Fibroblast of gingiva (primary cell): ENCODE measurements around the gene BMP8B.
"Not testable (repeated sequence)": the region's sequence is repeated elsewhere in the genome, so short reads cannot be mapped to it uniquely, and the experiment has no call there.

Source experiments
- DNase-seq: peaks from one replicate; pipeline ENCODE4 v3.0.0-alpha.2; 2011; ENCODE audit warnings: low read depth

BMP8B gene

GRCh38 chr1:39777896-39778295 lies 10.8 kb downstream of the BMP8B start:
- not testable (repeated sequence) for DNase-seq

DNA sequence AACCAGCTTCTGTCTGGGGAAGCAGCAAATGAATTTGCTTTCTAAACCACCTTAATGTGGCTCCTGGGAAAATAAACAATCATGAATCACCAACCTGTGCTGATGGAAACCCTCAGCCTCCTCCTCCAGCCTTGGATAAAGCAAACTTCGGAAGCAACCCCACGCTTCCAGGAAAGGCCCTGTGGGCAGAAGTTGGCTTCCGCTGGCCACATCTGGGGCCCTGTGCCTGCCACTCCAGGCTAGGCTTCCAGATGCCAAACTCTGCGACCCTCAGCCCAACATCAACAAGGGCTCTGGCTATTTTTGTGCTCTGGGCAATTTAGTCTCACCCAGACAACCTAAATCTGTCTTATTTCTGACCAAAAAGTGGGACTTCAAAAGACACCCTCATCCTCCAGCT lies 11.4 kb downstream of the BMP8B start:
- no peak for DNase-seq

DNA sequence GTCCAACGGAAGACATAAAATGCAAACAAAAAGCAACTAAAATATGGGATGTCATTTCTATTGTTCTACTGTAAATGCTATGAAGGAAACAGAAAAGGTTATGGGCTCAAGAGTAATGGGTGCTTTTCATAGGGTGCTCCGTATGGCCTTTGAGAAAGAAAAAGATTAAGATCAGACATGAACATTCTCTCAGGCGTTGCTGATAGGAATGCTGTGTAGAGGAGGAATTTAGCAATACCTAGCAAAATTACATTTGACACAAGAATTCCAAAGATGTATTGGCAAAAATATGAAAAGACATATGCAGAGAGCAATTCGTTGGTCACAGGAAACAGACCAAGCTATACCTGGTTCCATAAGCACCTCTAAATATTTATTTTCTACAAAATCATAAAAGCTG lies 11.8 kb downstream of the BMP8B start:
- DNase-seq, result no peak

GRCh38 chr1:39776400-39776713 lies 12.3 kb downstream of the BMP8B start:
- no peak for DNase-seq

GRCh38 chr1:39775676-39776399 lies 12.8 kb downstream of the BMP8B start:
- not testable (repeated sequence) for DNase-seq

DNA sequence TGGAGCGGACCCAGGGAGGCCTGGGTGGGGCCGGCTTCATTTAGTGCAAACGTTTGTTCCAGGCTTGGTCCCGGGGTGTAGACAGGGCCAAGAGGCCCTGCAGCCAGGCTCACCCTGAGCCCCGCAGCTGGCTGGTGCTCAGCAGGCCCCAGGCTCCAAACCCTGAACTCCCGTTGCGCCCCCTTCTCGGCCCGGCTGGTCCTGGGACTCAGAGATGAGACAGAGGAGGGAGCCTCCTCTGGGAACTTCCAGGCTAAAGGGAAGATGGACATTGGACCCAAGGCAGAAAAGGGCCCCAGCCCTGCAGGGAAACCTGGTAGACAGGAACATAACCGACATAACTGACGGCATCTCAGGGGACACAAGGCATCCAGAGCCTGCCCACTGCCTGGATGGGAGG lies 13.5 kb downstream of the BMP8B start:
- not testable (repeated sequence) for DNase-seq

- not testable (repeated sequence) for DNase-seq
Measured at GRCh38 chr1:39773369-39773979, 15.2 kb downstream of the BMP8B start.

- not testable (repeated sequence) for DNase-seq
Measured at GRCh38 chr1:39771022-39771532, 17.6 kb downstream of the BMP8B start, which contains the start of gene OXCT2. OXCT2 (minus strand) TSS chr1:39771348; CDS start chr1:39771255, 93 bp downstream.

- DNase-seq, result peak; percentile 13
Measured at GRCh38 chr1:39770100-39771021, 18.3 kb downstream of the BMP8B start.

GRCh38 chr1:39769502-39769901 lies 19.2 kb downstream of the BMP8B start:
- not testable (repeated sequence) for DNase-seq

DNA sequence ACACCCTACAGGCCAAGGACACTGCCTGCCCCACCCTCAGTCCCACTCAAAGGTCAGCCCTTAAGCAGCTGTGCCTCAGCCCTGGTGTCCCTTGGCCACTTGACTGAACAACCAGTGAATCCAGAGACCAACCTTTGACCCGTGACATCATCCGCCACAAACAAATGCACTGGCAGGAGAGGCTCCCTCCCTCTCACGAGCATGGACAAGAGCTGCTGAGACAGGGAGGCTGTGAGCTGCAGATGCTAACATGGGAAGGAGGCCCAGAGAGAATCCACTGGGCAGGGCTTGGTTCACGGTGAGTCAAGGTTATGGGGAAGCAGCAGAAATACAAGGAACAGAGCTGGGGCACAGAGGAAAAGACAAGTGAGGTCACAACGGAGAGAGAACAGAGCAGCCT lies 22.2 kb downstream of the BMP8B start:
- not testable (repeated sequence) for DNase-seq

- DNase-seq, result not testable (repeated sequence)
Measured at GRCh38 chr1:39764512-39764911, 24.2 kb downstream of the BMP8B start.

GRCh38 chr1:39763619-39764374 lies 24.9 kb downstream of the BMP8B start:
- not testable (repeated sequence) for DNase-seq

GRCh38 chr1:39762550-39763540 lies 25.8 kb downstream of the BMP8B start:
- DNase-seq, result no peak

GRCh38 chr1:39761557-39762260 lies 27.0 kb downstream of the BMP8B start:
- DNase-seq, result no peak

GRCh38 chr1:39761016-39761415 lies 27.6 kb downstream of the BMP8B start:
- DNase-seq, result no peak

DNA sequence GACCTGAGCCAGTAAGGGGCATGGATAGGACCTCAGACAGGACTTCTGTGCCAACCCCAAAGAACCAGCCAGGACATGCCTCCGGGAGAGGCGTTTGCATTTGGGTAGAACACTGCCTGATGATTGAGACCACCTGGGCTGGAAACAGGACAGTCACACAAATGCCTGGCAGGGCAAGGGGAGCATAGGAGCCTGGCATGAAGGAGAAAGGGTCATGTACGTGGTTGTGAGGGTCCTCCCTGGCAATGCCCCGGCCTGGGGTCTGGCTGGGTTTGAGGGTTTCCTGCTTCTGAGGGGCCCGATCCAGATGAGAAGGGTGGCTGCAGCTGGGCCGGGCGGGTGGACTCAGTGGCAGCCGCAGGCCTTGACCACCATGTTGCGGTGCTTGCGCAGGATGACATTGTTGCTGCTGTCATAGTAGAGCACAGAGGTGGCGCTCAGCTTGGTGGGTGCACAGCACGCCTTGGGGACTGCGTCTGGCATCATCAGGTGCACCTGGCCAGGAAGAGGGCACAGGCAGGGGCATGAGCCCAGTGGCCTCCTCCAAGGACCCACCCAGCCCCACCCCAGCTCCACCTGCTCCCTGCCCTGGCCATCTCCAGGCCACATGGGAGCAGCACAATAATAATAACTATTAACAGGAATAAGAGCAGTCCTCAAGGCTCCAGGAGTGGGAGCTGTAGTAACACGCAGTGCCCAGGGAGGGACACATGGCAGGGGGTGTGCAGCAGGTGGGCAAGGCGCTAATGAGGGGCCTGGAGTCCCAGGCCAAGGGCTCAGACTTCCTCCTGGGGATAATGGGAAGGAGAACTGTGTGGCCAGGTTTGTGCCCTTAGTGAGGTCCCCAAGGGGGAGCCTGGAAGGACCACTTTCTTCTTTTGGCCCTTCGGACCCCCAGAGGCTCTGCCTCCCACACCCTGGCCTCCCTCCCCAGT lies 28.3 kb downstream of the BMP8B start:
- DNase-seq, result no peak

DNA sequence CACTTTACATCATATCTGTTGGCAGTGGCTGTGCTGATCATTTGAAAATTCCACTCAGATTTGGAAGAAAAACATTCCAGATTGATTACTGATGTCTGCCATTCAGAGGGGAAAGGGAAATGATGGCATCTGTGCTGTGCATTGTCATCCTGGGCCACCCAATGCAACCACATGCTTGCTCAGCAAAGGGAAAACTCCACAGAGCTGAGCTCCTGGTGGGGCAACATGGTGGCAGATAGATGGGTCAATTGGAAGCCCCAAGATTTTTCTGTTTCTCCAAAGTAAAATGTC lies 29.3 kb downstream of the BMP8B start:
- no peak for DNase-seq
